HepG2 (cell line): Measurements from ENCODE around the gene SUZ12.
"Not testable (repeated sequence)": the region's sequence is repeated elsewhere in the genome, so short reads cannot be mapped to it uniquely, and the experiment has no call there.

Experiments used
- EP300 ChIP-seq, 3 experiments: sonication (generic) in 1 of 3; formaldehyde crosslinking in 1 of 3; IDR thresholded peaks; 2 replicates each; pipeline versions ENCODE4 v1.5.1 to v1.6.1; 2011 to 2020; ENCODE audit warnings: low read depth in 2 of 3, low read length in 2 of 3, borderline replicate concordance in 1 of 3, improper control_type of control experiment in 1 of 3, mild to moderate bottlenecking in 1 of 3, missing genetic modification reagents in 1 of 3, moderate library complexity in 1 of 3
- POLR2A ChIP-seq, 2 experiments: IDR thresholded peaks; 2 replicates each; pipeline ENCODE4 v1.6.1; 2011; ENCODE audit warnings: low read depth in 2 of 2, low read length in 2 of 2, mild to moderate bottlenecking in 1 of 2, moderate library complexity in 1 of 2; ENCODE audit not compliant: insufficient read depth in 1 of 2
- RBM22 ChIP-seq: fragments of 200-400 bp; formaldehyde crosslinking; optimal IDR thresholded peaks from 2 replicates; pipeline ENCODE3; 2017; ENCODE audit warnings: mild to moderate bottlenecking, low read length, moderate library complexity
- SIN3B ChIP-seq: fragments of 150-350 bp; IDR thresholded peaks from 2 replicates; pipeline ENCODE4 v1.6.1; 2014; ENCODE audit warnings: low read length
- SMC3 ChIP-seq: IDR thresholded peaks from 2 replicates; pipeline ENCODE4 v1.6.1; 2011; ENCODE audit warnings: low read length, improper control_type of control experiment
- TF ChIP-seq, protein P1 (sequence below): sonication (generic); formaldehyde crosslinking; IDR thresholded peaks from 2 replicates; pipeline ENCODE4 v1.4.0; 2020; ENCODE audit warnings: missing genetic modification reagents, borderline replicate concordance

DNA sequence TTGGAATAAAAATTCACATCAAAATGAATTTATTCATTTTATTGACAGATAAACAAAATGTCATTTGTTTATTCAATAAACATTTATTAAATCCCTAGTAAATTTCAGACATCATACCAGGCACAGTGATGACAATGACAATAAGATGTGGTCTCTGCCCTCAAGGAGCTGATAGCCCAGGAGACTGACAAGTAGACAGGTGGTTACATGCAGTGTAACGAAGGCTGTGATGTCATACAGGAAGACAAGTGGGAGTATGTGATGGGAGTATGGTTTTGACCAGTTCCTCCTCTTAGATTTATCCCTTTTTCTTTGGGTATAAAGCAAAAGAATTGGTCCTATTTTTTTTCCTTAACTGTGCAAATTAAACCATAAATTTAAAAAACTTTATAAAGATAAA lies 97.0 kb downstream of the SUZ12 start:
- TF ChIP-seq SIN3B; EP300 (IDR thresholded peaks at IDR 0.05; ENCODE audit: low read depth in 2 of 2, low read length in 2 of 2); EP300 (CRISPR knock-in tag; IDR thresholded peaks at IDR 0.05; ENCODE audit: borderline replicate concordance); RBM22; SMC3; POLR2A (IDR thresholded peaks at IDR 0.05; ENCODE audit: insufficient read depth in 1 of 2, low read depth in 2 of 2, low read length in 2 of 2): not testable (repeated sequence)
- TF ChIP-seq, protein P1, sequence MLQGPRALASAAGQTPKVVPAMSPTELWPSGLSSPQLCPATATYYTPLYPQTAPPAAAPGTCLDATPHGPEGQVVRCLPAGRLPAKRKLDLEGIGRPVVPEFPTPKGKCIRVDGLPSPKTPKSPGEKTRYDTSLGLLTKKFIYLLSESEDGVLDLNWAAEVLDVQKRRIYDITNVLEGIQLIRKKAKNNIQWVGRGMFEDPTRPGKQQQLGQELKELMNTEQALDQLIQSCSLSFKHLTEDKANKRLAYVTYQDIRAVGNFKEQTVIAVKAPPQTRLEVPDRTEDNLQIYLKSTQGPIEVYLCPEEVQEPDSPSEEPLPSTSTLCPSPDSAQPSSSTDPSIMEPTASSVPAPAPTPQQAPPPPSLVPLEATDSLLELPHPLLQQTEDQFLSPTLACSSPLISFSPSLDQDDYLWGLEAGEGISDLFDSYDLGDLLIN (CRISPR knock-in tag): not testable (repeated sequence)
